ENCODE results near the gene YARS1.

GRCh38 chr1:32775640-32776337 lies 41.4 kb downstream of the YARS1 start:
- TF ChIP-seq, protein P1, sequence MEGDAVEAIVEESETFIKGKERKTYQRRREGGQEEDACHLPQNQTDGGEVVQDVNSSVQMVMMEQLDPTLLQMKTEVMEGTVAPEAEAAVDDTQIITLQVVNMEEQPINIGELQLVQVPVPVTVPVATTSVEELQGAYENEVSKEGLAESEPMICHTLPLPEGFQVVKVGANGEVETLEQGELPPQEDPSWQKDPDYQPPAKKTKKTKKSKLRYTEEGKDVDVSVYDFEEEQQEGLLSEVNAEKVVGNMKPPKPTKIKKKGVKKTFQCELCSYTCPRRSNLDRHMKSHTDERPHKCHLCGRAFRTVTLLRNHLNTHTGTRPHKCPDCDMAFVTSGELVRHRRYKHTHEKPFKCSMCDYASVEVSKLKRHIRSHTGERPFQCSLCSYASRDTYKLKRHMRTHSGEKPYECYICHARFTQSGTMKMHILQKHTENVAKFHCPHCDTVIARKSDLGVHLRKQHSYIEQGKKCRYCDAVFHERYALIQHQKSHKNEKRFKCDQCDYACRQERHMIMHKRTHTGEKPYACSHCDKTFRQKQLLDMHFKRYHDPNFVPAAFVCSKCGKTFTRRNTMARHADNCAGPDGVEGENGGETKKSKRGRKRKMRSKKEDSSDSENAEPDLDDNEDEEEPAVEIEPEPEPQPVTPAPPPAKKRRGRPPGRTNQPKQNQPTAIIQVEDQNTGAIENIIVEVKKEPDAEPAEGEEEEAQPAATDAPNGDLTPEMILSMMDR (conservative IDR thresholded peaks at IDR 0.05; ENCODE audit: low read depth, low read length), result no peak
- TF ChIP-seq EZH2 (IDR thresholded peaks at IDR 0.05; ENCODE audit: borderline replicate concordance, low read depth, low read length, poor library complexity, severe bottlenecking), result no peak

All from A673 (cell line).